ENCODE measurements around the gene MIAT. TPM values are rescaled to one million over a fixed set of nuclear protein-coding genes. Genes with fewer than 3 reads are reported as not detected.
"Not testable (repeated sequence)": the region's sequence is repeated elsewhere in the genome, so short reads cannot be mapped to it uniquely, and the experiment has no call there.

Gene MIAT
- total RNA-seq, 4 donors from 2014 or later, result 0.05 to 1.1 (median 0.41) TPM

- Histone ChIP-seq H3K4me1 (no peaks in the 10 kb centered on the region), H3K27ac (no peak overlapping the region), H3K4me3 (no peak overlapping the region), H3K9me3 (no peaks in the 10 kb centered on the region), H3K36me3 (peaks cover 0 to 29% of the 10 kb centered on the region in 2 donors), H3K27me3 (no peaks in the 10 kb centered on the region)
- TF ChIP-seq POLR2AphosphoS5 (IDR thresholded peaks at IDR 0.05), result no peak
- no peak for TF ChIP-seq EP300 (IDR thresholded peaks at IDR 0.05)
- TF ChIP-seq POLR2A (IDR thresholded peaks at IDR 0.05), result no peak
- no peak for TF ChIP-seq CTCF (IDR thresholded peaks at IDR 0.05)
- 75 to 100% methylated on average over 1 of the region's 1 CpG for WGBS, 2 donors (ENCODE audit: low coverage in 1 of 2)
- no peak for ATAC-seq
Measured at GRCh38 chr22:26701323-26701722, 43.9 kb downstream of the MIAT start.

- no peak overlapping the region for H3K27ac ChIP-seq
- no peak for TF ChIP-seq CTCF (IDR thresholded peaks at IDR 0.05)
- no peak for TF ChIP-seq EP300 (IDR thresholded peaks at IDR 0.05)
- no peak for TF ChIP-seq POLR2A (IDR thresholded peaks at IDR 0.05)
- no peak for TF ChIP-seq POLR2AphosphoS5 (IDR thresholded peaks at IDR 0.05)
- 88 to 96% methylated on average over 2 to 6 of the region's 6 CpGs for WGBS, 2 donors (ENCODE audit: low coverage in 1 of 2)
- H3K4me1 ChIP-seq, result no peaks in the 10 kb centered on the region
- peaks cover 0 to 28% of the 10 kb centered on the region in 2 donors for H3K36me3 ChIP-seq
- H3K27me3 ChIP-seq, result no peaks in the 10 kb centered on the region
- no peaks in the 10 kb centered on the region for H3K9me3 ChIP-seq
- no peak overlapping the region for H3K4me3 ChIP-seq
- no peak for ATAC-seq
Measured at GRCh38 chr22:26702906-26703830, 45.8 kb downstream of the MIAT start.

- H3K36me3 ChIP-seq, result peaks cover 0 to 14% of the 10 kb centered on the region in 2 donors
- H3K4me1 ChIP-seq, result not testable (repeated sequence)
Measured at GRCh38 chr22:26705379-26705778, 48.0 kb downstream of the MIAT start.

GRCh38 chr22:26707090-26707489, 49.7 kb downstream of the MIAT start:
- no peaks in the 10 kb centered on the region for H3K4me1 ChIP-seq
- no peaks in the 10 kb centered on the region for H3K9me3 ChIP-seq
- no peak overlapping the region for H3K4me3 ChIP-seq
- no peaks in the 10 kb centered on the region for H3K27me3 ChIP-seq
- ATAC-seq, result no peak
- 89% methylated on average over 2 of the region's 2 CpGs for WGBS, 2 donors (ENCODE audit: low coverage in 1 of 2)
- no peak for TF ChIP-seq POLR2AphosphoS5 (IDR thresholded peaks at IDR 0.05)
- TF ChIP-seq POLR2A (IDR thresholded peaks at IDR 0.05), result no peak
- TF ChIP-seq EP300 (IDR thresholded peaks at IDR 0.05), result no peak
- TF ChIP-seq CTCF (IDR thresholded peaks at IDR 0.05), result no peak
- H3K36me3 ChIP-seq, result peaks cover 0 to 14% of the 10 kb centered on the region in 2 donors
- H3K27ac ChIP-seq, result no peak overlapping the region

More at GRCh38 chr22:26705379-26705778, 48.0 kb downstream of the MIAT start:
- not testable (repeated sequence) for H3K4me3 ChIP-seq, H3K27ac ChIP-seq, ATAC-seq, H3K9me3 ChIP-seq, H3K27me3 ChIP-seq
- 69 to 86% methylated on average over 4 of the region's 4 CpGs for WGBS, 2 donors (ENCODE audit: low coverage in 1 of 2)

GRCh38 chr22:26707581-26707980, 50.2 kb downstream of the MIAT start:
- Histone ChIP-seq H3K36me3 (peaks cover 0 to 14% of the 10 kb centered on the region in 2 donors), H3K4me3 (no peak overlapping the region), H3K4me1 (no peaks in the 10 kb centered on the region), H3K27me3 (no peaks in the 10 kb centered on the region), H3K9me3 (no peaks in the 10 kb centered on the region), H3K27ac (no peak overlapping the region)
- TF ChIP-seq POLR2AphosphoS5 (IDR thresholded peaks at IDR 0.05) (no peak), EP300 (IDR thresholded peaks at IDR 0.05) (no peak), POLR2A (IDR thresholded peaks at IDR 0.05) (no peak), CTCF (IDR thresholded peaks at IDR 0.05) (no peak)
- WGBS, 2 donors (ENCODE audit: low coverage in 1 of 2), result 55 to 95% methylated on average over 2 of the region's 2 CpGs
- ATAC-seq, result no peak

All from gastroesophageal sphincter (tissue), 4 donors.